ENCODE measurements around the gene SCTR. TPM values are rescaled to one million over a fixed set of nuclear protein-coding genes. Genes with fewer than 3 reads are reported as not detected.

SCTR gene
- total and polyA plus RNA-seq, 2 of the 8 experiments (the other 6 are each of a cell fraction or from before 2014, with no cell fraction given), result 0.15 TPM; not detected in 1

- Histone ChIP-seq H2BK12ac (ENCODE audit: low read depth, low read length) (no peak overlapping the region), H3K56ac (replicated peaks; ENCODE audit: insufficient read length, low read depth, low read length) (no peak overlapping the region), H3K9me3 (ENCODE audit: insufficient read depth in 2 of 2, low read depth in 1 of 2, low read length in 1 of 2) (peaks cover 0 to 2% of the 10 kb centered on the region in 2 experiments; a peak in 1 of 4 replicates), H3K36me3 (ENCODE audit: control insufficient read depth in 2 of 4, insufficient read depth in 4 of 4, low read length in 3 of 4) (no peaks in the 10 kb centered on the region), H4K5ac (ENCODE audit: insufficient read length, low read depth, low read length) (no peak overlapping the region), H3K4me2 (ENCODE audit: insufficient read depth in 1 of 2, low read depth in 2 of 2, low read length in 2 of 2) (no peak overlapping the region), H3K79me1 (ENCODE audit: low read depth, low read length) (no peaks in the 10 kb centered on the region), H2AK5ac (ENCODE audit: low read depth, low read length) (no peak overlapping the region), H3K27ac (ENCODE audit: low read depth, low read length) (no peak overlapping the region), H2BK120ac (replicated peaks; ENCODE audit: low read depth, low read length) (no peak overlapping the region), H3K9ac (replicated peaks in 1 of 4; ENCODE audit: extremely low read depth in 1 of 4, low read depth in 3 of 4, low read length in 3 of 4) (no peak overlapping the region), H3K4me3 (ENCODE audit: extremely low read depth in 1 of 4, insufficient read depth in 2 of 4, low read depth in 3 of 4, low read length in 4 of 4) (no peak overlapping the region), H2BK20ac (ENCODE audit: low read length) (no peak overlapping the region), H4K91ac (replicated peaks; ENCODE audit: insufficient read length, low read length) (no peak overlapping the region), H3K4me1 (replicated peaks in 1 of 4; ENCODE audit: control insufficient read depth in 3 of 4, insufficient read depth in 4 of 4, low read length in 3 of 4) (peaks cover 0 to 2% (median 0%) of the 10 kb centered on the region in 4 experiments; a peak in 2 of 7 replicates), H3K14ac (ENCODE audit: insufficient read length) (no peak overlapping the region), H3K79me2 (ENCODE audit: control insufficient read depth in 1 of 2, insufficient read depth in 2 of 2, low read length in 2 of 2) (no peaks in the 10 kb centered on the region), H3K4ac (replicated peaks; ENCODE audit: insufficient read length, low read depth, low read length) (no peak overlapping the region), H3K23me2 (ENCODE audit: low read depth, low read length) (no peaks in the 10 kb centered on the region), H3K27me3 (replicated peaks in 1 of 4; ENCODE audit: control insufficient read depth in 3 of 4, extremely low read depth in 1 of 4, insufficient read depth in 3 of 4, low read length in 3 of 4) (no peaks in the 10 kb centered on the region), H2BK15ac (ENCODE audit: low read length) (no peak overlapping the region), H3K23ac (ENCODE audit: insufficient read length) (no peak overlapping the region), H4K20me1 (replicated peaks in 1 of 2; ENCODE audit: control insufficient read depth in 1 of 2, insufficient read depth in 2 of 2, low read length in 2 of 2) (no peaks in the 10 kb centered on the region), H2BK5ac (ENCODE audit: low read depth, low read length) (no peak overlapping the region), H4K8ac (ENCODE audit: extremely low read depth, insufficient read depth, low read length) (no peak overlapping the region), H2AFZ (ENCODE audit: low read length) (no peak overlapping the region), H3K18ac (ENCODE audit: extremely low read depth, low read length) (no peak overlapping the region)
- FAIRE-seq, result no peak
- DNase-seq (ENCODE audit: low read depth in 1 of 2, low spot score in 2 of 2), result no peak
- CTCF ChIA-PET (ENCODE audit: partially characterized antibody), result interaction anchor here (0.7 to 4.1 kb wide), 11 partner anchors 8 to 202 kb away, joined by 3 to 39 read pairs (median 6); no protein-coding TSS in a partner anchor
- TF ChIP-seq SIN3A (conservative IDR thresholded peaks at IDR 0.05 in 1 of 2, IDR thresholded peaks at IDR 0.05 in 1 of 2; ENCODE audit: low read depth in 1 of 2, low read length in 2 of 2) (no peak), RAD21 (IDR thresholded peaks at IDR 0.05 in 1 of 2, conservative IDR thresholded peaks at IDR 0.05 in 1 of 2; ENCODE audit: low read depth in 2 of 2, low read length in 2 of 2) (peak in 1 of 2 experiments; percentile 25; a peak in 2 of 4 replicates), HDAC6 (IDR thresholded peaks at IDR 0.05; ENCODE audit: low read depth, low read length) (no peak), KDM5A (IDR thresholded peaks at IDR 0.05; ENCODE audit: low read length) (no peak)
- POLR2A ChIA-PET (ENCODE audit: partially characterized antibody), result no interaction called here
- WGBS, 2 experiments (ENCODE audit: extremely low coverage in 1 of 2, insufficient coverage in 1 of 2, insufficient read length in 1 of 2, insufficient replicate concordance in 2 of 2, low coverage in 1 of 2, low lambda C conversion rate in 2 of 2, missing lambda C conversion rate in 1 of 2), result 92% methylated on average over 2 of the region's 2 CpGs; no CpG with 5 or more reads in 1 of the 2 experiments
Observed at GRCh38 chr2:119495948-119496347, 28.3 kb downstream of the SCTR start.

All from H1 (cell line).